Bone marrow (tissue), 2 donors: ENCODE results near the gene NCLN.
"Not testable (repeated sequence)": the region's sequence is repeated elsewhere in the genome, so short reads cannot be mapped to it uniquely, and the experiment has no call there.

Source experiments
- DNase-seq, 2 donors: peaks; one replicate each; lab custom pipeline; 2025; lab: John Stamatoyannopoulos, UW

Gene NCLN

DNA sequence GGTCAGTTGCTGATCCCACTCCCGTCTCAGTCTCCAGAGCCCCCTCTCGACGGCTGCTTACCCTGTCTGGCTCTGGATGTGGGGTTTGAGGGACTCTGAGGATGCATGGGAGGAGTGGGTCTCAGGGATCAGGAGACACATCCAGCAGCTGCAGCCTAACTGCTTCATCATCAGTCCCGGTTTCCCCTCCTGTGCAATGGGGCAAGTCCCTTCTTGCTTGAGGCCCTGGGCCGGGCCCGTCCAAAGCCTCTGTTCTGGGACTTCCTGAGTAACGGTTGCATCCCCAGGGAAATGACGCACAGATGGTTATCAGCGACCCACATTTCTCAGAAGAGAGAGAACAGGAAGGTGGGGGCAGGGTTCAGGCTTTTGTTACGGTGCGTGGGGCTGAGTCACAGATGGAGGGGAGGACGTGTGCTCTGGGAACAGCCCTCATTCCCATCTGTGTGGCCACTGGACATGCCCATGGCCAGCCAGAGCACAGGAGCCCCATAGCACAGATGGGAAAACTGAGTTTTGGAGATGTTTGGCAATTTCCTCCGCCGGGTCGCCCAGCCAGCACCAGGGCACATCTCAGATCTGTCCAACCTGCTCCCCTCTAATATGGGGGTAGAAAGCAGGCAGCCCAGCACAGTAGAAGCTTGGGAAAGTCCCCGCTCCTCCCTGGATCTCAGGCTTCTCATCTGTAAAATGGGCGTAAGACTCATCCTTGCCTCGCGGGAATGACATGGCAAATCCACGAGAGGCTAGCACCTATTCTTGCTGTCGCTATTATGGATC lies 30.6 kb upstream of the NCLN start:
- DNase-seq: peak; percentile 89 to 100

DNA sequence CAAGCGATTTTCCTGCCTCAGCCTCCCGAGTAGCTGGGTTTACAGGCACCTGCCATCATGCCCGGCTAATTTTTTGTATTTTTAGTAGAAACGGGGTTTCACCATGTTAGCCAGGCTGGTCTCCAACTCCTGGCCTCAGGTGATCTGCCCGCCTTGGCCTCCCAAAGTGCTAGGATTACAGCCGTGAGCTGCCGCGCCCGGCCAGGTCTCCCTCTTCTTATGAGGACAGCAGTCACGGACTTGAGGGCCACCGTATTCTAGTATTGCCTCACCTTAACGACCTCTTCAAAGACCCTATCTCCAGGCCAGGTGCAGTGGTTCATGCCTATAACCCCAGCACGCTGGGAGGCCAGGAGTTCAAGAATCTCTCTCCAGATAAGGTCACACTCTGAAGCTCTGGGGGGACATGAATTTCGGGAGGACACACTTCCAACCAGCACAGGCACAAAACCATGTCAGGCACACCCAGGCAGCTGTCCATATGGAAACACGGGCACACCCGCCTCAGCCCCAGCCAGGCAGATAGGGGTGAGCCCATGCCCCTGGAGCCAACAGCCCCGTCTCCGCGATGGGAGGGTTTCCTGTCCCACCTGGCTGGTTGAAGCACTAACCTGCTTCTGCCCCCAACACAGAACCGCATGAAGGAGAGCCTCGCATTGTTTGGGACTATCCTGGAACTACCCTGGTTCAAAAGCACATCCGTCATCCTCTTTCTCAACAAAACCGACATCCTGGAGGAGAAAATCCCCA lies 28.5 kb upstream of the NCLN start:
- DNase-seq: no peak

DNA sequence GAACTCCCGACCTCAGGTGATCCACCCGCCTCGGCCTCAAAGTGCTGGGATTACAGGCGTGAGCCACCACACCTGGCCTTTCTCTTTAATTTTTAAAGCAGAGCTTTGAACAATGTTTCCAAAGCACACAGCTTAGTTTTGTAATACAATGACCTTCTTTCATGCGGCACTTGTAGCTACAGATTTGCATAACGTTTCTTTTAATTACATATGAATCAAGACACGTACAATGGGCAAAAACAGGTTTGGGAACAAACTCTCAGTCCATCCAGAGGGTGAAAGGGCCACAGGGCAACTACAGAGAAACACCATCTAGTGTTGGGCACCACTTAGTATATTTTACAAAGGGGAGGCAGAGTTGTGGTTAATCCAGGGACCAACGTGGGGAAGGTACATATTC lies 26.2 kb upstream of the NCLN start:
- no peak for DNase-seq

DNA sequence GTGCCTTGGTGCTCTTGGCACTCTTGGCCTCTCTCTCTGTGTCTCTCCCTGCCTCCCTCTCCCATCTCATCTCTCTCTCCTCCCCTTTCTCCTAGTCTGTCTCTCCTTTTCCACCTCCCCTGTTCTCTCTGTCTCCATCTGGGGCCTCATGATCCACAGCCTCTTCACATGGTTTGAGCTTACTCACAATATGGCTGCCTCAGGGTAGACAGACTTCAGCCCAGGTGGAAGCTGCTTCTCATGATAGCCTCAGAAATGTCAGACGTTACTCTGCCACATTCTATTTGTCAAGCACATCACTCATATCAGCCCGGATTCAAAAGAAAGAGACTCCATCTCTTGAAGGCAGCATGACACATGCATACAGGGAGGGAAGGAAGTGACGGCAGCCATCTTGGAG lies 25.5 kb upstream of the NCLN start:
- no peak for DNase-seq

DNA sequence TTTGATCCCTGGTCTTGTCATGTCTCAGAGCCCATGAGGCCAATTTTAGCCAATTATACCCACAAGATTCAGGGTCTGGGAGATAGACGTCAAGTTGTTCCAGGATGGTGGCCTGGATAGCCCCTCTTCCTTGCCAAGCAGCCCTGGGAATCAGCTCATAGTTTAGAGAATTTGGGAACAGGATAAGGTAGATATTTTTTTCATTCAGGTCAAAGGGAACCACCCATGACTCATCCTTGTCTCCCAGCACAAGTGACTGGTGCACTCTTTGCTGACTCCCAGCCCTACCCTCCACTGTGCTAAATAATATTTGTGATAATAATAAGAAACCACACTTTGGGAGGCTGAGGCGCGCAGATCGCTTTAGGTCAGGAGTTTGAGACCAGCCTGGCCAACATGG lies 24.3 kb upstream of the NCLN start:
- DNase-seq: peak in 1 of 2 donors; percentile 17

DNA sequence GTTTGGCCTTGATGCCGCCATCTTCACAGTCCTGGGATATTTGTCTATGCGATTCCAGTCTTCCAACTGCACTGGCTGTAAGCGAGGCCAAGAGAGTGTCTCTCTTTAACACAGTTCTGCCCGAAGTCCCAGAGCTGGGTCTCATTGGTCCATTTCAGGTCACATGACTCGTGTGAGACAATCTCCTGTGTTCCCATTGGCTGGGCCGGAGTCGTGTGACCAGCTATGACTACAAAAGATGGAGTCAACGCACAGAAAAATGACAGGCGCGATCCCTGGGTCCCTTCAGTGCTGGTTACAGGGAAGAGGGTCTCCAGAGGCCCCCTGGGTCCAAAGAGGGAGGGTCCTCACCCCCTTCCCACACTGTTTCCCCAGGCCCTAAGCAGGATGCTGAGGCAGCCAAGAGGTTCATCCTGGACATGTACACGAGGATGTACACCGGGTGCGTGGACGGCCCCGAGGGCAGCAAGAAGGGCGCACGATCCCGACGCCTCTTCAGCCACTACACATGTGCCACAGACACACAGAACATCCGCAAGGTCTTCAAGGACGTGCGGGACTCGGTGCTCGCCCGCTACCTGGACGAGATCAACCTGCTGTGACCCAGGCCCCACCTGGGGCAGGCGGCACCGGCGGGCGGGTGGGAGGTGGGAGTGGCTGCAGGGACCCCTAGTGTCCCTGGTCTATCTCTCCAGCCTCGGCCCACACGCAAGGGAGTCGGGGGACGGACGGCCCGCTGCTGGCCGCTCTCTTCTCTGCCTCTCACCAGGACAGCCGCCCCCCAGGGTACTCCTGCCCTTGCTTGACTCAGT lies 23.1 kb upstream of the NCLN start:
- DNase-seq: no peak

DNA sequence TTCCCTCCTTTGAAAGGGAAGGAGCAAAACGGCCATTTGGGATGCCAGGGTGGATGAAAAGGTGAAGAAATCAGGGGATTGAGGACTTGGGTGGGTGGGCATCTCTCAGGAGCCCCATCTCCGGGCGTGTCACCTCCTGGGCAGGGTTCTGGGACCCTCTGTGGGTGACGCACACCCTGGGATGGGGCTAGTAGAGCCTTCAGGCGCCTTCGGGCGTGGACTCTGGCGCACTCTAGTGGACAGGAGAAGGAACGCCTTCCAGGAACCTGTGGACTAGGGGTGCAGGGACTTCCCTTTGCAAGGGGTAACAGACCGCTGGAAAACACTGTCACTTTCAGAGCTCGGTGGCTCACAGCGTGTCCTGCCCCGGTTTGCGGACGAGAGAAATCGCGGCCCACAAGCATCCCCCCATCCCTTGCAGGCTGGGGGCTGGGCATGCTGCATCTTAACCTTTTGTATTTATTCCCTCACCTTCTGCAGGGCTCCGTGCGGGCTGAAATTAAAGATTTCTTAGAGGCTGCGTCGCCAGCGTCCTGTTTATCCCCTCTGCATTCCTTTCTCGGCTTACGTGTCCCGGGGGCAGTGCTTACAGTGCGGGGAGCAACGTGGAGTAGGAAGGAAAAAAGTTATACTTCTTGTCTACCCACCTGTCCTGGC lies 22.4 kb upstream of the NCLN start:
- peak; percentile 13 to 48 for DNase-seq

DNA sequence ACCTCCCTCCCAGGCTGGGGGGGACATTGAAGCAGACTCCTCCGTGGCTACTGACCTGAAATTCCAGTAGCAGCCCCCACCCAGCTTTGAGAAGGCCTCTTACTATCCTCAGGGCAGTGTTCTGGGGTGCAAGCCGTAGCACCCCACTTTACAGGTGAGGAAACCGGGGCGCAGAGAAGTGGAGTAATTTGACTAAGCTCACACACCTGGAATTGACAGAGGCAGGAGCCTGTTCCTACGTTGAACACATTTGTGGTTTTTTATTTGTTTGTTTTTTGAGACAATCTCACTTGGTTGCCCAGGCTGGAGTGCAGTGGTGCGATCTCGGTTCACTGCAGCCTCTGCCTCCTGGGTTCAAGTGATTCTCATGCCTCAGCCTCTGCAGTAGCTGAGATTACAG lies 21.8 kb upstream of the NCLN start:
- no peak for DNase-seq

DNA sequence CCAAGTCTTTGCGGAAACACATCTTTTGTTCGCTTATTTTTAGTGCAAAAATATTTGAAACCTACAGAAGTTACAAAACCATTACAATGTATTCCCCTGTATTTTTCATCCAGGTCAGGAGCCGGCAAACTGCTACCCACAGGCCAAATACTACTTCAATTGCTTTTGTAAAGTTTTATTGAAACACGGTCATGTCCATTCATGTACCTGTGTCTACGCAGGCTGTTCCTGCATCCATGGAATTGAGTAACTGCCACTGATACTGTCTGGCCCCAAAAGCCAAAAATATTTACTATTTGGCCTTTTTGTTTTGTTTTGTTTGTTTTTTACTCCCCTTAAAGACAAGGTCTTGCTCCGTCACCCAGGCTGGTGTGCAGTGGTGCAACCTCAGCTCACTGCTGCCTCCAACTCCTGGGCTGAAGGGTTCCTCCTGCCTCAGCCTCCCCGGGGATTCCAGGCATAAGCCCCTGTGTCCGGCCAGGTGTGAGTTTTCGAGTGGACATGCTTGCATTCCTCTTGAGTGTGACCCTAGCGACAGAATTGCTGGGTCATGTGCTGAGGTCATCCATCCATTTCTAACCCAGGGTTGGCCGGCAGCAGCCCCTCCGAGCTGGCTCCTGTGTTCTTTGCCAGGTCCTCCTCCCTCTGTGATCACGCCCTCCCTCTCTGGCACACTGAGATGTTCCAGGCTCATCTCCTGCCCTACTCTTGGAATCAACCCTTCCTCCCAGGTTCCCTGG lies 18.0 kb upstream of the NCLN start:
- no peak for DNase-seq

DNA sequence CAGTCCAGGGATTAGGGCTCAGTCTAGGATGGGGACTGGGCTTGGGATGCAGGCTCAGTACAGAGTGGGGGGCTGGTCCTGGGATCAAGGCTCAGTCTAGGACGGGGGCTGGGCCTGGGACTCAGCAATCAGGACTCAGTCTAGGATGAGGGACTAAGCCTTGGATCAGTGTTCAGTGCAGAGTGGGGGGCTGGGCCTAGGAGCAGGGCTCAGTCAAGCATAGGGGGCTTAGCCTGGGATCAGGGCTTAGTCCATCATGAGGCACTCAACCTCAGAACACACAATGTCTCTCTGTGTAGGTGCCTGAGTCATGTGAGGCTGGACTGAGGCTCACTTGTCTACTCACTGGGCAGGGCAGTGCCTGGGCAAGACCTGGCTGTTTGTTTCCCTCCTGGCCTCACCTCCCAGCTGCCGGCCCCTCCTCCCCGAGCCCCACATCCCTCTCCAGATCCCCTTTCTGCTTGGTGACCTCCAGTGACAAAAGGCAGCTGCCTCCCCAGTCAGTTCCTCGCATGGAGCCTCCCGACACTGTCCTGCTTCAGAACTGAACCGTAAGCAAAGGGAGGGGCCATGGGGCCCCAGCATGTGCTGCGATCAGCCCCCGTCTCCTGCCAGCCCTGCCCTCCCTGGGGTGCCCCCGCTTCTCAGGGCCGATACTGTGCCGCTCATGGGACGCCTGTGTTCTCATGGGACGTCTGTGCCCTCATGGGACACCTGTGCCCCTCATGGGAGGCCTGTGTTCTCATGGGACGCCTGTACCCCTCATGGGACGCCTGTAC lies 13.6 kb upstream of the NCLN start:
- DNase-seq: no peak

DNA sequence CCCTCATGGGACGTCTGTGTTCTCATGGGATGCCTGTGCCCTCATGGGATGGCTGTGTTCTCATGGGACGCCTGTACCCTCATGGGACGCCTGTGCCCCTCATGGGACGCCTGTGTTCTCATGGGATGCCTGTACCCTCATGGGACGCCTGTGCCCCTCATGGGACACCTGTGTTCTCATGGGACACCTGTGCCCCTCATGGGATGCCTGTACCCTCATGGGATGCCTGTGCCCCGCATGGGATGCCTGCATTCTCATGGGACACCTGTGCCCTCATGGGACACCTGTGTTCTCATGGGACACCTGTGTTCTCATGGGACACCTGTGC lies 13.1 kb upstream of the NCLN start:
- not testable (repeated sequence) for DNase-seq

DNA sequence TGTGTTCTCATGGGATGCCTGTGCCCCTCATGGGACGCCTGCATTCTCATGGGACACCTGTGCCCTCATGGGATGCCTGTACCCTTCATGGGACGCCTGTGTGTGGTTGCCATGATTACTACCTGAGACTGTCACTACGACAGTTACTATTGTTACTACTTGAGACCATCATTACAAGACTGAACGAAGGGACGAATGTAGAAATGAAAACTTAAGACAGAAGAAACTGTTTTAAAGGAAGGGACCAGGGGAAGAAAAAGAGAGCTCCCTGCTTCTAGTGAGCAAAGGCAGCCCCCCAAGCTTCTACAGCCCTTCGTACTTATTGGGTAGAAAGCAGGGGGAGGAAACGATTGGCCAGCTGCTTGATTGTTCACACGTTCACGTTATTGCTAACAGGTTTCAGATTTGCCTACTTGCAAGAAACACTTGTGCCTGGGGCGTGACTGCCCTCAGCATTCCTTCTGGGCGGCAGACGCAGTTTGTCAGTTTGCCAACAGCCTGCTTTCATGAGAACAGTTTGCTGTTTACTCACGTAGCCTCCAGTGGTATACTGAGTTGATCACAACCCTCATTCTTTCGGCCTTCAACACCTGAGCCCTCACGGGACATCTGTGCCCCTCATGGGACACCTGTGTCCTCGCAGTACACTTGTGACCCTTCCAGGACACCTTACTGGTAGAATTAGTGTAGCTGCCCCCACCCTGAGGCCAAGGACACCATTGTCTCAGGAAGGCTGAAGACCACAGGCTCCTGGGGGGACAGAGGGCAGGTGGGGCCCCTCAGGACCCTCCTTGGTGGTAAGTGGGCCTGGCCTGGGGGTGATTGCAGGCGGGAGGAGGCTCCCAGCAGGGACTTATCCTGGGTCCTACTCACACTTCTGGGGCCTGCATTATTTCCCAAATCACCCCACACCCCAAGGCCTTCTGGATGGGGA lies 9.7 kb upstream of the NCLN start:
- DNase-seq: no peak

DNA sequence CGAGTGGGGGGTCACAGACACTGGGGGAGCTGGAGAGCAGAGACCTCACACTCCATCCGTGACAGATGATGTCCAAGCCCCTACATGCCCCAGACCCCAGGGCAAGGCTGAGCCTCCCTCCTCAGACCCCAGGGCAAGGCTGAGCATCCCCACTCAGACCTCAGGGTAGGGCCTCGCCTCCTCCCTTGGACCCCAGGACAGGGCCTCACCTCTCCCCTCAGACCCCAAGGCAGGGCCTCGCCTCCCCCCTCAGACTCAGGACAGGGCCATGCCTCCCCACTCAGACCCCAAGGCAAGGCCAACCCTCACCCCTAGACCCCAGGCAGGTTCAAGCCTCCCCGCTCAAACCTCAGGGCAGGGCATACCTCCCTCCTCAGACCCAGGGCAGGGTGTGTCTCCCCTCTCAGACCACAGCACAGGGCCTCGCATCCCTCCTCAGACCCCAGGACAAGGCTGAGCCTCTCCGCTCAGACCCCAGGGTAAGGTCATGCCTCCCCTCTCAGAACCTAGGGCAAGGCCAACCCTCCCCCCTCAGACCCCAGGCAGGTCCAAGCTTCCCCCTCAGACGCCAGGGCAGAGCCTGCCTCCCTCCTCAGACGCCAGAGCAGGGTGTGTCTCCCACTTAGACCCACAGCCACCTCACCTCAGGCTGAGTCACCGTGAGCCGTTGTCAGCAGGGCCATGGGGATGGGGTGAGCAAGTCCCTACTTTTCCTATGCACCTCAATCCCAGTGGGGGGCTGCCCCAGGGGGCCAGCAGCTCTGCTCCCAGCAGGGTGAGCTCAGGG lies 8.8 kb upstream of the NCLN start:
- peak; percentile 33 to 57 for DNase-seq

DNA sequence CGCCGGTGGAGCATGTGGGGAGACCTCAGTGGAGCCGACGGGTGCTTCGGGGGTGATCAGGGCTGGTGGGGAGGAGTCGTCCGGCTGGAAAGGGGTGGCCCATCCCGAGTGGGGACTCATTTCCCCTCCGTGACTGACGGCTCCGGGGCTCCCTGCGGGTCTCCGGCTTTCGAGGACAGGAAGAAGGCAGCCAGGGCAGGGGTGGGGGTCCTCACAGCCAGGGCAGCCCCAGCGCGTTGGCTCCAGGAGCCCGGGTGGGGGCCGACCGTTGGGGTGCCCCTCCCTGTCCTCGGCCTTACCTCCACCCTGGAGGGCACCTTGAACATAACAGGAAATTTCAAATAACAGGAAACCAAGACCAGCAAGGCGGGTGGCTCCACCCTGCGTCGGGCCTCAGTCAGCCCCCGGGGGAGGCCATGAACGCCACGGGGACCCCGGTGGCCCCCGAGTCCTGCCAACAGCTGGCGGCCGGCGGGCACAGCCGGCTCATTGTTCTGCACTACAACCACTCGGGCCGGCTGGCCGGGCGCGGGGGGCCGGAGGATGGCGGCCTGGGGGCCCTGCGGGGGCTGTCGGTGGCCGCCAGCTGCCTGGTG lies 7.3 kb upstream of the NCLN start, which contains the start of gene S1PR4:
Gene S1PR4, plus strand, starts transcription at position 393 of the 596 bp plus-strand sequence. Its CDS starts 24 bp downstream, at position 417.
- DNase-seq: peak; percentile 69 to 71

DNA sequence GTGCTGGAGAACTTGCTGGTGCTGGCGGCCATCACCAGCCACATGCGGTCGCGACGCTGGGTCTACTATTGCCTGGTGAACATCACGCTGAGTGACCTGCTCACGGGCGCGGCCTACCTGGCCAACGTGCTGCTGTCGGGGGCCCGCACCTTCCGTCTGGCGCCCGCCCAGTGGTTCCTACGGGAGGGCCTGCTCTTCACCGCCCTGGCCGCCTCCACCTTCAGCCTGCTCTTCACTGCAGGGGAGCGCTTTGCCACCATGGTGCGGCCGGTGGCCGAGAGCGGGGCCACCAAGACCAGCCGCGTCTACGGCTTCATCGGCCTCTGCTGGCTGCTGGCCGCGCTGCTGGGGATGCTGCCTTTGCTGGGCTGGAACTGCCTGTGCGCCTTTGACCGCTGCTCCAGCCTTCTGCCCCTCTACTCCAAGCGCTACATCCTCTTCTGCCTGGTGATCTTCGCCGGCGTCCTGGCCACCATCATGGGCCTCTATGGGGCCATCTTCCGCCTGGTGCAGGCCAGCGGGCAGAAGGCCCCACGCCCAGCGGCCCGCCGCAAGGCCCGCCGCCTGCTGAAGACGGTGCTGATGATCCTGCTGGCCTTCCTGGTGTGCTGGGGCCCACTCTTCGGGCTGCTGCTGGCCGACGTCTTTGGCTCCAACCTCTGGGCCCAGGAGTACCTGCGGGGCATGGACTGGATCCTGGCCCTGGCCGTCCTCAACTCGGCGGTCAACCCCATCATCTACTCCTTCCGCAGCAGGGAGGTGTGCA lies 6.6 kb upstream of the NCLN start:
- DNase-seq: peak in 1 of 2 donors; percentile 70

DNA sequence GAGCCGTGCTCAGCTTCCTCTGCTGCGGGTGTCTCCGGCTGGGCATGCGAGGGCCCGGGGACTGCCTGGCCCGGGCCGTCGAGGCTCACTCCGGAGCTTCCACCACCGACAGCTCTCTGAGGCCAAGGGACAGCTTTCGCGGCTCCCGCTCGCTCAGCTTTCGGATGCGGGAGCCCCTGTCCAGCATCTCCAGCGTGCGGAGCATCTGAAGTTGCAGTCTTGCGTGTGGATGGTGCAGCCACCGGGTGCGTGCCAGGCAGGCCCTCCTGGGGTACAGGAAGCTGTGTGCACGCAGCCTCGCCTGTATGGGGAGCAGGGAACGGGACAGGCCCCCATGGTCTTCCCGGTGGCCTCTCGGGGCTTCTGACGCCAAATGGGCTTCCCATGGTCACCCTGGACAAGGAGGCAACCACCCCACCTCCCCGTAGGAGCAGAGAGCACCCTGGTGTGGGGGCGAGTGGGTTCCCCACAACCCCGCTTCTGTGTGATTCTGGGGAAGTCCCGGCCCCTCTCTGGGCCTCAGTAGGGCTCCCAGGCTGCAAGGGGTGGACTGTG lies 5.9 kb upstream of the NCLN start:
- DNase-seq: no peak
